HG03103 (cell line): ENCODE data around the gene TMC8.
"Not testable (repeated sequence)": the region's sequence is repeated elsewhere in the genome, so short reads cannot be mapped to it uniquely, and the experiment has no call there.

ENCODE experiments used
- ATAC-seq: cut with Tn5 transposase; IDR thresholded peaks from one replicate; pipeline ENCODE4 v1.9.1; 2021; ENCODE audit warnings: low read depth; ENCODE audit not compliant: unreplicated experiment

Gene TMC8

GRCh38 chr17:78108726-78109488 is 21.7 kb upstream of the TMC8 start:
- ATAC-seq = no peak

GRCh38 chr17:78109489-78109761 is 21.1 kb upstream of the TMC8 start:
- ATAC-seq = no peak

GRCh38 chr17:78110363-78111015 is 20.1 kb upstream of the TMC8 start:
- no peak for ATAC-seq

- ATAC-seq = no peak
These were observed 19.4 kb upstream of the TMC8 start for GRCh38 chr17:78111016-78111726.

GRCh38 chr17:78111727-78112517 is 18.6 kb upstream of the TMC8 start:
- ATAC-seq = no peak

- no peak for ATAC-seq
These were observed 17.8 kb upstream of the TMC8 start for GRCh38 chr17:78112518-78113471.

- no peak for ATAC-seq
These were observed 16.5 kb upstream of the TMC8 start for GRCh38 chr17:78113804-78114785.

- ATAC-seq = no peak
These were observed 15.5 kb upstream of the TMC8 start for GRCh38 chr17:78114831-78115723.

- ATAC-seq = not testable (repeated sequence)
These were observed 14.8 kb upstream of the TMC8 start for GRCh38 chr17:78115803-78116202.

GRCh38 chr17:78116411-78116810 is 14.2 kb upstream of the TMC8 start:
- ATAC-seq = no peak

GRCh38 chr17:78117027-78117981 is 13.3 kb upstream of the TMC8 start:
- no peak for ATAC-seq

GRCh38 chr17:78118801-78119241 is 11.8 kb upstream of the TMC8 start:
- ATAC-seq = no peak

GRCh38 chr17:78120537-78120936 is 10.0 kb upstream of the TMC8 start:
- no peak for ATAC-seq

- ATAC-seq = no peak
These were observed 9.4 kb upstream of the TMC8 start for GRCh38 chr17:78120971-78121800.

- no peak for ATAC-seq
These were observed 8.8 kb upstream of the TMC8 start for GRCh38 chr17:78121801-78122215.
